Stomach (tissue), 9 donors: ENCODE measurements around the gene ALK. TPM values are rescaled to one million over a fixed set of nuclear protein-coding genes. Genes with fewer than 3 reads are reported as not detected.

ENCODE experiments used
- DNase-seq, 2 donors: peaks; one replicate each; pipeline versions ENCODE4 v3.0.0 to v3.0.0-alpha.2; 2013 to 2019
- H3K27ac ChIP-seq, 5 donors: fragments of 200-600 bp in 4 of 5; sonication (generic) in 4 of 5; one replicate each; pipeline ENCODE4 v1.5.1; 2013 to 2019; ENCODE audit warnings: mild to moderate bottlenecking in 1 of 5, moderate library complexity in 1 of 5
- H3K27me3 ChIP-seq, 3 donors: fragments of 200-600 bp; sonication (generic); one replicate each; pipeline ENCODE4 v1.5.1; 2017 to 2019; ENCODE audit warnings: mixed run types in 1 of 3
- H3K36me3 ChIP-seq, 4 donors: fragments of 200-600 bp; sonication (generic); 1 replicate in 3 of 4; 2 replicates in 1 of 4; pipeline ENCODE4 v1.5.1; 2016 to 2019
- H3K4me1 ChIP-seq, 4 donors: fragments of 200-600 bp; sonication (generic); one replicate each; pipeline ENCODE4 v1.5.1; 2016 to 2019
- H3K4me3 ChIP-seq, 4 donors: fragments of 200-600 bp; sonication (generic) in 3 of 4; one replicate each; pipeline ENCODE4 v1.5.1; 2016 to 2019; ENCODE audit warnings: mild to moderate bottlenecking in 1 of 4
- H3K9me3 ChIP-seq, 4 donors: fragments of 200-600 bp; sonication (generic); one replicate each; pipeline ENCODE4 v1.5.1; 2016 to 2019
- CTCF ChIP-seq, 7 experiments: fragments of 450-650 bp in 4 of 7; fragments of 200-600 bp in 3 of 7; sonication (generic) in 3 of 7; IDR thresholded peaks; one replicate each; pipeline ENCODE4 v1.5.1; 2016 to 2019; ENCODE audit warnings: antibody characterized with exemption in 7 of 7, control low read depth in 2 of 7, mild to moderate bottlenecking in 1 of 7
- EP300 ChIP-seq: sonication (generic); formaldehyde crosslinking; IDR thresholded peaks from one replicate; pipeline ENCODE4 v1.6.1; 2017; ENCODE audit warnings: antibody characterized with exemption
- POLR2A ChIP-seq, 4 donors: fragments of 450-650 bp; IDR thresholded peaks; one replicate each; pipeline ENCODE4 v1.6.1; 2016; ENCODE audit warnings: antibody characterized with exemption in 4 of 4, control low read depth in 2 of 4, mild to moderate bottlenecking in 1 of 4, moderate library complexity in 1 of 4
- POLR2AphosphoS5 ChIP-seq, 3 donors: sonication (generic); formaldehyde crosslinking; IDR thresholded peaks; one replicate each; pipeline ENCODE4 v1.6.1; 2016; ENCODE audit warnings: antibody characterized with exemption in 3 of 3
- WGBS, 5 donors: extraction: QIAGEN DNeasy Blood & Tissue Kit in 3 of 5; methylation state at CpG; one replicate each; pipeline versions ENCODE4 v1.1.5 to v1.1.7; 2013 to 2018; 5-methylcytosine and 5-hydroxymethylcytosine counted together
- intact Hi-C: fragments of 100-400 bp; cut with DNase I; formaldehyde crosslinking; loops from one replicate; pipeline ENCODE4 v1.15.1; 2023; ENCODE audit warnings: low total_unique reads
- polyA plus RNA-seq, 3 donors: library from polyadenylated mRNA; stranded (reverse); fragments of 200-250 nt; gene quantifications; one replicate each; pipeline ENCODE4 v1.2.3, GENCODE V29; 2013
- total RNA-seq, 5 donors: library from RNA; depleted of rRNA; stranded (reverse); fragments of >200 nt; gene quantifications; one replicate each; pipeline versions ENCODE4 v1.1.0 to v1.2.3, GENCODE V29; 2014 to 2016
- donor health status: healthy with polysubstance abuse.
- donor health status: Bipolar disorder and iron deficiency.
- donor health status: healthy.

ALK gene
- total and polyA plus RNA-seq, 8 donors = 0.13 to 0.92 TPM; not detected in 6

- H3K27ac ChIP-seq = no peak overlapping the region
- no peaks in the 10 kb centered on the region for H3K4me1 ChIP-seq
- WGBS, 5 donors = 48 to 74% (median 61%) methylated on average over 5 of the region's 5 CpGs
- no peak overlapping the region for H3K4me3 ChIP-seq
- no peak for TF ChIP-seq EP300
- no peak for TF ChIP-seq POLR2A (IDR thresholded peaks at IDR 0.05)
- TF ChIP-seq CTCF (IDR thresholded peaks at IDR 0.05) = peak in 1 of 7 experiments; percentile 11
- no peak for TF ChIP-seq POLR2AphosphoS5 (IDR thresholded peaks at IDR 0.05)
- H3K27me3 ChIP-seq = no peaks in the 10 kb centered on the region
- no peaks in the 10 kb centered on the region for H3K9me3 ChIP-seq
- H3K36me3 ChIP-seq = no peaks in the 10 kb centered on the region
- intact Hi-C loops = no loop called here
- no peak for DNase-seq
Observed at GRCh38 chr2:29212009-29212408, 709.4 kb downstream of the ALK start.

- H3K4me1 ChIP-seq = no peaks in the 10 kb centered on the region
Observed at GRCh38 chr2:29209551-29209950, 711.8 kb downstream of the ALK start.

GRCh38 chr2:29207352-29208148 lies 713.8 kb downstream of the ALK start:
- intact Hi-C loops = no loop called here
- TF ChIP-seq EP300 = no peak
- TF ChIP-seq POLR2A (IDR thresholded peaks at IDR 0.05) = no peak
- no peak for TF ChIP-seq CTCF (IDR thresholded peaks at IDR 0.05)
- no peak for TF ChIP-seq POLR2AphosphoS5 (IDR thresholded peaks at IDR 0.05)

More at GRCh38 chr2:29209551-29209950, 711.8 kb downstream of the ALK start:
- WGBS, 5 donors = 83 to 94% (median 93%) methylated on average over 5 of the region's 5 CpGs
- no peak for TF ChIP-seq POLR2A (IDR thresholded peaks at IDR 0.05)
- no peak for TF ChIP-seq EP300
- no peak for TF ChIP-seq CTCF (IDR thresholded peaks at IDR 0.05)
- no peak for TF ChIP-seq POLR2AphosphoS5 (IDR thresholded peaks at IDR 0.05)
- H3K27me3 ChIP-seq = no peaks in the 10 kb centered on the region
- intact Hi-C loops = no loop called here
- no peak for DNase-seq
- H3K27ac ChIP-seq = no peak overlapping the region
- no peak overlapping the region for H3K4me3 ChIP-seq
- no peaks in the 10 kb centered on the region for H3K36me3 ChIP-seq
- H3K9me3 ChIP-seq = no peaks in the 10 kb centered on the region

GRCh38 chr2:29206941-29207340 lies 714.4 kb downstream of the ALK start:
- no peaks in the 10 kb centered on the region for H3K4me1 ChIP-seq
- no peak overlapping the region for H3K27ac ChIP-seq
- H3K9me3 ChIP-seq = no peaks in the 10 kb centered on the region
- TF ChIP-seq CTCF (IDR thresholded peaks at IDR 0.05) = no peak
- no peak for TF ChIP-seq EP300
- no peak for TF ChIP-seq POLR2AphosphoS5 (IDR thresholded peaks at IDR 0.05)
- no peak for TF ChIP-seq POLR2A (IDR thresholded peaks at IDR 0.05)
- 60 to 73% (median 65%) methylated on average over 5 of the region's 5 CpGs for WGBS, 5 donors
- no peaks in the 10 kb centered on the region for H3K36me3 ChIP-seq
- intact Hi-C loops = no loop called here
- no peak for DNase-seq
- no peak overlapping the region for H3K4me3 ChIP-seq
- no peaks in the 10 kb centered on the region for H3K27me3 ChIP-seq

More at GRCh38 chr2:29207352-29208148, 713.8 kb downstream of the ALK start:
- Histone ChIP-seq H3K27ac (no peak overlapping the region), H3K36me3 (no peaks in the 10 kb centered on the region), H3K9me3 (no peaks in the 10 kb centered on the region), H3K4me1 (no peaks in the 10 kb centered on the region), H3K27me3 (no peaks in the 10 kb centered on the region), H3K4me3 (no peak overlapping the region)
- no peak for DNase-seq
- 72 to 83% (median 81%) methylated on average over 3 of the region's 3 CpGs for WGBS, 5 donors
